ENCODE measurements around the gene HTT-AS. TPM values are rescaled to one million over a fixed set of nuclear protein-coding genes. Genes with fewer than 3 reads are reported as not detected.

HTT-AS gene
- total RNA-seq, 1 donor from 2014 or later = not detected

DNA sequence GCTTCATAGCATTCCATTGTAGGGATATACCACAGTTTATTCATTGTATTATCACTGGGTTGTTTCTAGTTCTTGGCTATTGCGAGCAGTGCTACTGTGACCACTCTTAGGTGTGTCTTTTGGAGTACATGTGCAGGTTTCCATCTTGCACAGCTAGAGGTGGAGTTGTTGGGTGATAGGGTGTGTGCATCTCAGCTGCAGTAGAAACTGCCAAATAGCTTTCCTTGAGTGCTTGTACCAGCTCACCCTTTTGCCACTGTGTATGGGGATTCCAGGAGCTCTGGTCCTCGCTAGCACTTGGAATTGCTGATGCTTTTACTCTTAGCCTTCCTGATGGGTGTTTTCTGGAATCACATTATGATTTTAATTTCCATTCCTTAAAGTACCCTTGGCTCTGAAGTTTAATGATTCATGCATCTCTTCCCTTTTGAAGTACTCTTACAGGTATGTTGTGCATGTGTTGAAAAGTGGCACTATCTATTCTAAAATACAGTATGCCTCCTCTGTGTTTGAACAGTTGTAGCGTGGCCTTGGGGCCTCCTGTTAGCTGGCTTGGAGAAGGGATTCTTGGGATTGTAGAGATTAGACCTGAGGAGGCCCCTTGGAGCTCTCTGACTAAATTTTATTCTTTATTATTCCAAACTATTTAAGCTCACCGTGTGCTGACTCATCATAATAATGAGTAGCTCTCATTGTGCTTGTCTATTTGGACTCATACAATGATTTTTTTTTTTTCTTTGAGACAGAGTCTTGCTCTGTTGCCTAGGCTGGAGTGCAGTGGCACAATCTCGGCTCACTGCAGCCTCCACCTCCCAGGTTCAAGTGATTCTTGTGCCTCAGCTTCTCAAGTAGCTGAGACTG is 38.5 kb upstream of the HTT-AS start:
- Mint-ChIP-seq H3K36me3 (peaks cover 28% of the 10 kb centered on the region), H3K4me1 (ENCODE audit: unreplicated experiment) (no peaks in the 10 kb centered on the region), H3K4me3 (no peak overlapping the region), H3K27ac (no peak overlapping the region), H3K9me3 (no peaks in the 10 kb centered on the region), H3K27me3 (no peaks in the 10 kb centered on the region)
- TF ChIP-seq, protein P1, sequence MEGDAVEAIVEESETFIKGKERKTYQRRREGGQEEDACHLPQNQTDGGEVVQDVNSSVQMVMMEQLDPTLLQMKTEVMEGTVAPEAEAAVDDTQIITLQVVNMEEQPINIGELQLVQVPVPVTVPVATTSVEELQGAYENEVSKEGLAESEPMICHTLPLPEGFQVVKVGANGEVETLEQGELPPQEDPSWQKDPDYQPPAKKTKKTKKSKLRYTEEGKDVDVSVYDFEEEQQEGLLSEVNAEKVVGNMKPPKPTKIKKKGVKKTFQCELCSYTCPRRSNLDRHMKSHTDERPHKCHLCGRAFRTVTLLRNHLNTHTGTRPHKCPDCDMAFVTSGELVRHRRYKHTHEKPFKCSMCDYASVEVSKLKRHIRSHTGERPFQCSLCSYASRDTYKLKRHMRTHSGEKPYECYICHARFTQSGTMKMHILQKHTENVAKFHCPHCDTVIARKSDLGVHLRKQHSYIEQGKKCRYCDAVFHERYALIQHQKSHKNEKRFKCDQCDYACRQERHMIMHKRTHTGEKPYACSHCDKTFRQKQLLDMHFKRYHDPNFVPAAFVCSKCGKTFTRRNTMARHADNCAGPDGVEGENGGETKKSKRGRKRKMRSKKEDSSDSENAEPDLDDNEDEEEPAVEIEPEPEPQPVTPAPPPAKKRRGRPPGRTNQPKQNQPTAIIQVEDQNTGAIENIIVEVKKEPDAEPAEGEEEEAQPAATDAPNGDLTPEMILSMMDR (conservative IDR thresholded peaks at IDR 0.05) = no peak
- no peak for DNase-seq (ENCODE audit: extremely low spot score, unreplicated experiment)

- DNase-seq (ENCODE audit: extremely low spot score, unreplicated experiment) = no peak
- Mint-ChIP-seq H3K4me3 (no peak overlapping the region), H3K4me1 (ENCODE audit: unreplicated experiment) (no peaks in the 10 kb centered on the region), H3K27me3 (no peaks in the 10 kb centered on the region), H3K36me3 (peaks cover 26% of the 10 kb centered on the region), H3K27ac (no peak overlapping the region), H3K9me3 (no peaks in the 10 kb centered on the region)
- TF ChIP-seq, protein P1 (conservative IDR thresholded peaks at IDR 0.05) = no peak
Observed at GRCh38 chr4:3112201-3112600, 37.9 kb upstream of the HTT-AS start.

- Mint-ChIP-seq H3K4me1 (ENCODE audit: unreplicated experiment) (no peaks in the 10 kb centered on the region), H3K9me3 (no peaks in the 10 kb centered on the region), H3K27ac (no peak overlapping the region), H3K27me3 (no peaks in the 10 kb centered on the region), H3K36me3 (peaks cover 25% of the 10 kb centered on the region), H3K4me3 (no peak overlapping the region)
- TF ChIP-seq, protein P1 (conservative IDR thresholded peaks at IDR 0.05) = no peak
- DNase-seq (ENCODE audit: extremely low spot score, unreplicated experiment) = no peak
Observed at GRCh38 chr4:3111461-3111860, 37.1 kb upstream of the HTT-AS start.

DNA sequence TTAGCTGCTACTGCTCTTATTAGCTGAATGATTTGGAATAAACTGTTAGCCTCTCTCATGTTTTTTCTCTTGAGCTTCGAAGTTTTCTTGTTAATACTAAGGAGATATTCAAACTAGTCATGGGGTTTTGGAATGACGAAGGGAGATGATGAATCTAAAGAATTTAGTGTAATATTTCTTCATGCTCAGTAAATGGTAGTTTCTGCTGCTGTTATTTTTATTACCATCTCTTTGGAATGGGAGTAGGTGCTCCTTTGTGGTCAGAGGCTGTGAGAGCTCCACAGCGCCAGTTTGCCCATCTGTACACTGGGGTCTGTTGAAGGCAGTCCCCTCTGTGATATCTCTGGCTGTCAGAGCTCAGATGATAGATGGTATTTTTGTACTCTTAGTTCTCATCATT is 33.9 kb upstream of the HTT-AS start:
- TF ChIP-seq, protein P1 (conservative IDR thresholded peaks at IDR 0.05) = no peak
- Mint-ChIP-seq H3K9me3 (no peaks in the 10 kb centered on the region), H3K27ac (no peak overlapping the region), H3K4me1 (ENCODE audit: unreplicated experiment) (no peaks in the 10 kb centered on the region), H3K4me3 (no peak overlapping the region), H3K27me3 (no peaks in the 10 kb centered on the region), H3K36me3 (peaks cover 20% of the 10 kb centered on the region)
- DNase-seq (ENCODE audit: extremely low spot score, unreplicated experiment) = no peak

DNA sequence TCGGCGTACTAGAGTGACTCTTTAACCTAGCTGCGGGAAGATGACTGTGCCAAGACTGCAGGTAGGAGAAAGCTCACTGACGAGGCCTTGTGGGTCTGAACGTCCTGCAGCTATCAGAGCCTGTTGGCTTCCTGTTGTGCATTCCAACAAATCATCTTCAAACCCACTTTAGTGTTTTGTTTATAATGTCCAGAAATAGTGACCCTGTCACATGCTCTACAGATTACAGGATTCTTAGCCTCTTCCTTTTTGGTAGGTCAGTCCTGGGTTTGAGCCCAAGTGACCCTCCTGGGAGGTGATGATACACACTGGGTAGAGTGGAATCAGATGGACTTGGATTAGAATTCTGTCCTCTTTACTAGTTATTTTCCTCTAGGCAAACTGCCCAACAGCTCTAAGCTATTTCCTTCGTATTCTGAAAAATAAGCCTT is 33.4 kb upstream of the HTT-AS start:
- no peaks in the 10 kb centered on the region for H3K27me3 Mint-ChIP-seq
- no peak for DNase-seq (ENCODE audit: extremely low spot score, unreplicated experiment)
- peaks cover 20% of the 10 kb centered on the region for H3K36me3 Mint-ChIP-seq
- no peaks in the 10 kb centered on the region for H3K9me3 Mint-ChIP-seq
- H3K27ac Mint-ChIP-seq = no peak overlapping the region
- H3K4me1 Mint-ChIP-seq (ENCODE audit: unreplicated experiment) = no peaks in the 10 kb centered on the region
- TF ChIP-seq, protein P1 (conservative IDR thresholded peaks at IDR 0.05) = no peak
- no peak overlapping the region for H3K4me3 Mint-ChIP-seq

Measured in type B pancreatic cell (in vitro differentiated cells).